GM12892 (cell line): ENCODE measurements around the gene RBMS2.

Experiments
- POLR2A ChIP-seq: IDR thresholded peaks from 2 replicates; pipeline ENCODE4 v1.6.1; 2011; ENCODE audit warnings: low read depth, low read length, control low read depth
- POLR2AphosphoS5 ChIP-seq: IDR thresholded peaks from 2 replicates; pipeline ENCODE4 v1.6.1; 2011; ENCODE audit warnings: low read depth, low read length, control low read depth

GRCh38 chr12:56593909-56594621 lies 72.4 kb downstream of the RBMS2 start:
- TF ChIP-seq POLR2AphosphoS5: no peak
- no peak for TF ChIP-seq POLR2A
